Psoas muscle (tissue), 8 donors: ENCODE data around the gene EIPR1. TPM values are rescaled to one million over a fixed set of nuclear protein-coding genes. Genes with fewer than 3 reads are reported as not detected.
A peak's percentile ranks its signal among the peaks of the same experiment; 100 is the strongest.

Source experiments
- ATAC-seq, 4 donors: fragments of 200-7000 bp; cut with Tn5 transposase; one replicate each; pipeline ENCODE4 v1.9.1; 2020; ENCODE audit warnings: moderate library complexity in 3 of 4, mild to moderate bottlenecking in 2 of 4
- DNase-seq, 2 donors: peaks; one replicate each; pipeline ENCODE4 v3.0.0-alpha.2; 2020
- H3K27ac ChIP-seq: fragments of 200-600 bp; one replicate; pipeline ENCODE4 v1.8.0; 2022
- H3K27me3 ChIP-seq, 3 donors: fragments of 200-600 bp in 1 of 3; one replicate each; pipeline versions ENCODE4 v1.6.1 to v1.8.0; 2013 to 2022; ENCODE audit warnings: low read length in 2 of 3, mild to moderate bottlenecking in 2 of 3, moderate library complexity in 1 of 3; ENCODE audit not compliant: insufficient read depth in 3 of 3
- H3K36me3 ChIP-seq, 2 donors: fragments of 200-600 bp in 1 of 2; one replicate each; pipeline versions ENCODE4 v1.6.1 to v1.8.0; 2013 to 2022; ENCODE audit warnings: low read depth in 1 of 2, mild to moderate bottlenecking in 1 of 2, moderate library complexity in 1 of 2; ENCODE audit not compliant: insufficient read depth in 1 of 2
- H3K4me1 ChIP-seq: fragments of 200-600 bp; one replicate; pipeline ENCODE4 v1.8.0; 2022
- H3K4me3 ChIP-seq: fragments of 200-600 bp; one replicate; pipeline ENCODE4 v1.8.0; 2022; ENCODE audit warnings: mild to moderate bottlenecking
- H3K9me3 ChIP-seq: fragments of 200-600 bp; one replicate; pipeline ENCODE4 v1.8.0; 2022
- WGBS, 3 donors: extraction: QIAGEN DNeasy Blood & Tissue Kit; methylation state at CpG; one replicate each; pipeline versions ENCODE4 v1.1.6 to v1.1.7; 2013; 5-methylcytosine and 5-hydroxymethylcytosine counted together
- intact Hi-C, 2 donors: fragments of 100-400 bp; cut with DNase I; formaldehyde crosslinking; loops; one replicate each; pipeline versions ENCODE4 v1.11.0 to v1.14.2; 2022
- polyA plus RNA-seq, 3 donors: library from polyadenylated mRNA; stranded (reverse); fragments of 200-250 nt; gene quantifications; one replicate each; pipeline ENCODE4 v1.2.3, GENCODE V29; 2013
- total RNA-seq, 4 donors: library from RNA; stranded (reverse); fragmentation: NEBNext Ultra II Directional in 2 of 4; extraction: Animal tissue kit (Norgen Biotek cat#: 25700) in 2 of 4; gene quantifications; one replicate each; pipeline versions ENCODE4 v1.2.1 to v1.2.4, GENCODE V29; 2021 to 2023
- TF ChIP-seq, protein P1 (sequence below): fragments of 200-600 bp; IDR thresholded peaks from one replicate; pipeline ENCODE4 v1.8.0; 2022; ENCODE audit warnings: antibody characterized with exemption
- donor health status: healthy with polysubstance abuse.
- donor health status: DM: no; HTN: no; CAD: no; lungs with moderate emphysema.
- donor health status: Bipolar disorder and iron deficiency.
- donor health status: healthy.
- donor health status: DM: yes; HTN: yes; CAD: no.
- donor health status: DM: no; HTN: no; CAD: no.
- donor health status: DM: no; HTN: no; CAD: no.
- donor health status: DM: yes; HTN: yes; CAD: no.

The EIPR1 gene
- total and polyA plus RNA-seq, 7 donors, result 9.7 to 42.1 (median 12.5) TPM

- Histone ChIP-seq H3K27me3 (no peaks in the 10 kb centered on the region), H3K4me1 (peaks cover 6% of the 10 kb centered on the region), H3K9me3 (no peaks in the 10 kb centered on the region), H3K4me3 (no peak overlapping the region), H3K27ac (no peak overlapping the region), H3K36me3 (no peaks in the 10 kb centered on the region)
- DNase-seq (no peak), ATAC-seq (no peak)
- intact Hi-C loops, result loop anchor here in 1 of 2 donors (10.0 kb wide), 1 partner anchor 471 kb away; no protein-coding TSS in a partner anchor
- TF ChIP-seq, protein P1, sequence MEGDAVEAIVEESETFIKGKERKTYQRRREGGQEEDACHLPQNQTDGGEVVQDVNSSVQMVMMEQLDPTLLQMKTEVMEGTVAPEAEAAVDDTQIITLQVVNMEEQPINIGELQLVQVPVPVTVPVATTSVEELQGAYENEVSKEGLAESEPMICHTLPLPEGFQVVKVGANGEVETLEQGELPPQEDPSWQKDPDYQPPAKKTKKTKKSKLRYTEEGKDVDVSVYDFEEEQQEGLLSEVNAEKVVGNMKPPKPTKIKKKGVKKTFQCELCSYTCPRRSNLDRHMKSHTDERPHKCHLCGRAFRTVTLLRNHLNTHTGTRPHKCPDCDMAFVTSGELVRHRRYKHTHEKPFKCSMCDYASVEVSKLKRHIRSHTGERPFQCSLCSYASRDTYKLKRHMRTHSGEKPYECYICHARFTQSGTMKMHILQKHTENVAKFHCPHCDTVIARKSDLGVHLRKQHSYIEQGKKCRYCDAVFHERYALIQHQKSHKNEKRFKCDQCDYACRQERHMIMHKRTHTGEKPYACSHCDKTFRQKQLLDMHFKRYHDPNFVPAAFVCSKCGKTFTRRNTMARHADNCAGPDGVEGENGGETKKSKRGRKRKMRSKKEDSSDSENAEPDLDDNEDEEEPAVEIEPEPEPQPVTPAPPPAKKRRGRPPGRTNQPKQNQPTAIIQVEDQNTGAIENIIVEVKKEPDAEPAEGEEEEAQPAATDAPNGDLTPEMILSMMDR, result no peak
- WGBS, 3 donors, result 82 to 94% (median 94%) methylated on average over 12 of the region's 12 CpGs
Measured at GRCh38 chr2:3305952-3306351, 71.7 kb downstream of the EIPR1 start.

DNA sequence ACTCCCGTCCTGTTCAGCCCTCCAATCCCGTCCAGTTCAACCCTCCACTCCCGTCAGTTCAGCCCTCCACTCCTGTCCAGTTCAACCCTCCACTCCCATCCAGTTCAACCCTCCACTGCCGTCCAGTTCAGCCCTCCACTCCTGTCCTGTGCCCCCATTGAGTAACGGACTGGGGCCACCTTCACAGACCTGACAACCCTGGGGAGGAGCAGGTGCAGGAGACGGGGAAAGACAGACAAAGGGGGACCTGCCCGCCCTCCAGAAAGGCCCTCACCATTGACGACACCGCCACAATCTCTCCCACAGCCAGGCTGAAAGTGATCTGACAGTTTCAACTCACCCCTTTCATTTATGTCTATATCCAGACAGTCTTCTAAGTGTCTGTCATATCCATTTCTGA lies 72.2 kb downstream of the EIPR1 start:
- WGBS, 3 donors, result 93 to 95% (median 95%) methylated on average over 9 of the region's 9 CpGs
- TF ChIP-seq, protein P1, result no peak
- Histone ChIP-seq H3K4me1 (peaks cover 6% of the 10 kb centered on the region), H3K27me3 (no peaks in the 10 kb centered on the region), H3K36me3 (no peaks in the 10 kb centered on the region), H3K27ac (no peak overlapping the region), H3K4me3 (no peak overlapping the region), H3K9me3 (no peaks in the 10 kb centered on the region)
- intact Hi-C loops, result loop anchor here in 1 of 2 donors (10.0 kb wide), 1 partner anchor 471 kb away; no protein-coding TSS in a partner anchor
- no peak for DNase-seq
- ATAC-seq, result no peak

DNA sequence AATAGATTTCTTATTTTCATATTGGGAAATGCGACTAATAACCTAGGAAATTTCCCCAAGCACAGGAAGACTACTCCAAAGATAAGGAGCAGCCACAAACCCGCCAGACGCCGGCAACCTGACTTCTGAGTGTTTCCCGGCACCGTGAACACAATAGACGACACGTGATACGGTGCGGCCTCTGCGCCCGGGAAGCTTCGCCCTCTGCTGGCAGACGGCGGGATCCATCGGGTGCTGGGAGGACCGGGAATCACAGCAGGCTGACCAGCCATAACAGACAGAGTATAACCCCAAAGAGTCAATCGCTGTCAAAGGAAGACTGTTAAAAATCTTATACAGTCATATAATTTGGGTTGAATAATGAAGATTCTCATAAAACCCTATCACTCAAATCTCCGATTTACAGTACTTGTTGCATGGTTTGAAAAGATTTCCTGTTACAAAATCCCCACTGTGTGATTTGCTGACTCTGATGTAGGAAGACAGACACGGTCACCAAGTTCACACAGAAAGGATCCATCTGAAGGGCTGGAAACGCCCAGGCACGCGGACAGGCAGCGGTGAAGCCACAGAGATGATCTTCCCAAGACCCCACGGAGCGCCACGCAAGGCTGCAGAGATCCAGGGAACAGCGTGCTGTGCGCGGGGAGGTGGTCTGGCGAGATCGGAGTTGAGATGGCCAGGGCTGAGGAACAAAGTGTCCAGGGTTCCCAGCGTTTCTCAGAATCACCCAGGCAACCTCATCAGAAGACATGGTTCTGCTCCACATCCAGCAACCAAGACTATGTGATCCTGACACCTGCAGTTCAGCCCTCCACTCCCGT lies 73.8 kb downstream of the EIPR1 start:
- TF ChIP-seq, protein P1, result peak; percentile 95
- H3K27me3 ChIP-seq, result no peaks in the 10 kb centered on the region
- peak overlapping the region; percentile 61 for H3K4me3 ChIP-seq
- H3K9me3 ChIP-seq, result no peaks in the 10 kb centered on the region
- peak; percentile 97 to 100 (median 98) for ATAC-seq
- intact Hi-C loops, result loop anchor here (1.0 to 10.0 kb wide), 5 partner anchors 73 to 469 kb away; partner anchors contain the start of gene EIPR1 (in 1 of the 2)
- H3K4me1 ChIP-seq, result peaks cover 6% of the 10 kb centered on the region
- DNase-seq, result peak; percentile 84 to 89
- H3K36me3 ChIP-seq, result no peaks in the 10 kb centered on the region
- H3K27ac ChIP-seq, result no peak overlapping the region
- 37 to 38% (median 37%) methylated on average over 34 of the region's 34 CpGs for WGBS, 3 donors

DNA sequence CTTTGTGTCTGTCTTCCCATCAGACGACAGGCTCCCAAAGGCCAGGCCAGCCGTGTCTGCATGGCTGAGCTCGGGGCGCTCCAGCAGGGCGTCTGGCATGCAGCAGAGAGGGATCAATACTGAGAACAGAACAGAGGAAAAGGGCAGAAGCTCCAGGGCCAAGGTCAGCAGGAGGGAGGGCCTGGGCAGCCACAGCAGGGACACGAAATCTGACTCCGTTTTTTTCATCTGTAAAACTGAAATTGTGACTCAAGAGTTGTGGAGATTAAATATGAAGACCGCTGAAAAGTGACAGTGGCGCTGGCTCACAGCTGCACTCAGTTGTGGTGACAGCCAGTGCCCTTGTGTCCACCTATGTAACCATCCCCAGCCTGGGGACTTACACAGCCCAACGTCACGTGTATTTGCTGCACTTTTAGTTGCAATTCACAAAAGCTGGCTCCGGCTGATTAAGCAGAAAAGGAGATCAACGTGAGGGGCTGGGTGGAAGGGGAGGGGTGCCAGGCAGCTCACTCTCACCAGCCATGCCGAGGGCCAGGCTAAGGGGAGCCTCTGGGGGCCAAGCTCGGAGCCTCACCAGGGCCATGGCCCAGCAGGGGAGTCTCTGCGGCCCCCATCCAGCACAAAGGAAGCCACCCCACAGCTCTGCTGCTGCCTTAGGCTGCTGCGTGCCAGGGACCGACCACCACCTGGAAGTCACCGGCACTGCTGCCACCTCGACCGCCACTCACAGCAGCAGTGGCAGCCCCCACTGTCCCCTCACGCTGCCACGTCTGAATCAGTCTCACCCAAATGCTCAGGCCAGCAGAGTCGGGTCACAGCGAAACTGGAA lies 74.7 kb downstream of the EIPR1 start:
- Histone ChIP-seq H3K36me3 (no peaks in the 10 kb centered on the region), H3K4me3 (peak overlapping the region; percentile 61), H3K4me1 (peaks cover 6% of the 10 kb centered on the region), H3K27ac (no peak overlapping the region), H3K9me3 (no peaks in the 10 kb centered on the region), H3K27me3 (no peaks in the 10 kb centered on the region)
- intact Hi-C loops, result loop anchor here (1.0 to 10.0 kb wide), 5 partner anchors 74 to 468 kb away; partner anchors contain the start of gene EIPR1 (in 1 of the 2)
- TF ChIP-seq, protein P1, result no peak
- 44 to 61% (median 50%) methylated on average over 25 of the region's 25 CpGs for WGBS, 3 donors
- ATAC-seq (peak; percentile 31 to 61 (median 41)), DNase-seq (no peak)
